Transverse colon (tissue), 4 donors: ENCODE measurements around the gene NFYB.

Experiments used
- EP300 ChIP-seq: sonication (generic); formaldehyde crosslinking; IDR thresholded peaks from one replicate; pipeline ENCODE4 v1.6.1; 2017; ENCODE audit warnings: antibody characterized with exemption, low read depth
- POLR2A ChIP-seq: fragments of 450-650 bp; IDR thresholded peaks from one replicate; pipeline ENCODE4 v1.6.1; 2016; ENCODE audit warnings: antibody characterized with exemption, mild to moderate bottlenecking, moderate library complexity
- POLR2AphosphoS5 ChIP-seq, 3 donors: sonication (generic); formaldehyde crosslinking; IDR thresholded peaks; one replicate each; pipeline ENCODE4 v1.6.1; 2016; ENCODE audit warnings: antibody characterized with exemption in 3 of 3
- TF ChIP-seq, protein P1 (sequence below), 5 experiments: fragments of 200-600 bp in 3 of 5; fragments of 450-650 bp in 2 of 5; sonication (generic) in 3 of 5; IDR thresholded peaks; 1 replicate in 2 of 5; 2 replicates in 3 of 5; pipeline ENCODE4 v1.5.1; 2016 to 2017; ENCODE audit warnings: antibody characterized with exemption in 5 of 5, inconsistent platforms in 3 of 5, mild to moderate bottlenecking in 2 of 5, moderate library complexity in 1 of 5

DNA sequence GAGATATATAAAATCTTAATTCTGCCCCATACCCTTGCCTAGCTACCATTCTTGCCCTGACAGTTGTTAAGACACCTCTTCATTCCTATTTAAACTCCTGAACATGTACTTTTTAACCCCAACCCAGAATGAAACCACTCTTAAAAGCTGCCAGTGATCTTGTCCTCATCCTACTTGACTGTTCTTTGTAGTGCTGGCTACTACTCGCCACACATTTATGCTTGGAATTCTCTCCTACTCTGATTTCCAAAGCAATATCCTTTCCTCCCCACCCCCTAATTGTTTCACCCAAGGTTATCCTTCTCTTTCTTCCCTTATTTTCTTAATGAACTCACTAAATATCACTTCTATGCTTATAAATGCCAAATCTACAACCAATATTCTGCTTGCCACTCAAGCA, 4.1 kb downstream of the NFYB start:
- TF ChIP-seq POLR2A (no peak), POLR2AphosphoS5 (IDR thresholded peaks at IDR 0.05) (no peak), EP300 (no peak)
- TF ChIP-seq, protein P1, sequence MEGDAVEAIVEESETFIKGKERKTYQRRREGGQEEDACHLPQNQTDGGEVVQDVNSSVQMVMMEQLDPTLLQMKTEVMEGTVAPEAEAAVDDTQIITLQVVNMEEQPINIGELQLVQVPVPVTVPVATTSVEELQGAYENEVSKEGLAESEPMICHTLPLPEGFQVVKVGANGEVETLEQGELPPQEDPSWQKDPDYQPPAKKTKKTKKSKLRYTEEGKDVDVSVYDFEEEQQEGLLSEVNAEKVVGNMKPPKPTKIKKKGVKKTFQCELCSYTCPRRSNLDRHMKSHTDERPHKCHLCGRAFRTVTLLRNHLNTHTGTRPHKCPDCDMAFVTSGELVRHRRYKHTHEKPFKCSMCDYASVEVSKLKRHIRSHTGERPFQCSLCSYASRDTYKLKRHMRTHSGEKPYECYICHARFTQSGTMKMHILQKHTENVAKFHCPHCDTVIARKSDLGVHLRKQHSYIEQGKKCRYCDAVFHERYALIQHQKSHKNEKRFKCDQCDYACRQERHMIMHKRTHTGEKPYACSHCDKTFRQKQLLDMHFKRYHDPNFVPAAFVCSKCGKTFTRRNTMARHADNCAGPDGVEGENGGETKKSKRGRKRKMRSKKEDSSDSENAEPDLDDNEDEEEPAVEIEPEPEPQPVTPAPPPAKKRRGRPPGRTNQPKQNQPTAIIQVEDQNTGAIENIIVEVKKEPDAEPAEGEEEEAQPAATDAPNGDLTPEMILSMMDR (IDR thresholded peaks at IDR 0.05), result no peak
